RWPE2 (cell line): ENCODE measurements around the gene SLC12A8.
A peak's percentile ranks its signal among the peaks of the same experiment; 100 is the strongest.

Experiments
- ATAC-seq: fragments of 200-7000 bp; cut with Tn5 transposase; 3 replicates; pipeline ENCODE4 v1.9.1; 2021; ENCODE audit warnings: low read depth
- DNase-seq: peaks from one replicate; pipeline ENCODE4 v3.0.0-alpha.2; 2020; ENCODE audit warnings: low spot score
- H3K27ac ChIP-seq: fragments of 450-650 bp; 2 replicates; pipeline ENCODE4 v1.5.1; 2017; ENCODE audit warnings: mild to moderate bottlenecking; ENCODE audit not compliant: poor library complexity, severe bottlenecking
- H3K27me3 ChIP-seq: fragments of 250-450 bp; sonication (Bioruptor Pico); 2 replicates; pipeline ENCODE4 v1.5.1; 2021; ENCODE audit warnings: mild to moderate bottlenecking, moderate library complexity; ENCODE audit not compliant: insufficient read depth, poor library complexity, severe bottlenecking
- H3K36me3 ChIP-seq: fragments of 250-450 bp; sonication (Bioruptor Pico); 2 replicates; pipeline ENCODE4 v1.5.1; 2020; ENCODE audit warnings: low read depth, mild to moderate bottlenecking, moderate library complexity
- H3K4me1 ChIP-seq: fragments of 250-450 bp; sonication (Bioruptor Pico); 2 replicates; pipeline ENCODE4 v1.5.1; 2021; ENCODE audit warnings: mild to moderate bottlenecking, moderate library complexity; ENCODE audit not compliant: insufficient read depth, poor library complexity, severe bottlenecking
- H3K4me3 ChIP-seq: fragments of 250-450 bp; sonication (Bioruptor Pico); 2 replicates; pipeline ENCODE4 v1.5.1; 2021; ENCODE audit warnings: mild to moderate bottlenecking, moderate library complexity; ENCODE audit not compliant: severe bottlenecking
- H3K9me3 ChIP-seq: fragments of 250-450 bp; sonication (Bioruptor Pico); 2 replicates; pipeline ENCODE4 v1.5.1; 2021; ENCODE audit warnings: mild to moderate bottlenecking, moderate library complexity; ENCODE audit not compliant: severe bottlenecking
- CTCF ChIP-seq: fragments of 450-650 bp; IDR thresholded peaks from one replicate; pipeline ENCODE4 v1.5.1; 2017; ENCODE audit warnings: mild to moderate bottlenecking, moderate library complexity; ENCODE audit not compliant: poor library complexity, severe bottlenecking

Gene SLC12A8

GRCh38 chr3:125212091-125212508 is 448 bp downstream of the SLC12A8 start:
- peak overlapping the region; percentile 31 for H3K4me3 ChIP-seq

GRCh38 chr3:125211523-125212090 is 941 bp downstream of the SLC12A8 start:
- Histone ChIP-seq H3K4me1 (no peaks in the 10 kb centered on the region), H3K27ac (no peak overlapping the region), H3K9me3 (no peaks in the 10 kb centered on the region), H3K36me3 (no peaks in the 10 kb centered on the region), H3K4me3 (peak overlapping the region; percentile 31), H3K27me3 (no peaks in the 10 kb centered on the region)
- DNase-seq: no peak
- TF ChIP-seq CTCF: no peak
- ATAC-seq: peak; percentile 35; the same call in 2 of the 3 replicates

More at GRCh38 chr3:125212091-125212508, 448 bp downstream of the SLC12A8 start:
- no peak for DNase-seq
- H3K9me3 ChIP-seq: no peaks in the 10 kb centered on the region
- TF ChIP-seq CTCF: no peak
- H3K27ac ChIP-seq: no peak overlapping the region
- no peaks in the 10 kb centered on the region for H3K27me3 ChIP-seq
- ATAC-seq: peak; percentile 33
- no peaks in the 10 kb centered on the region for H3K4me1 ChIP-seq
- H3K36me3 ChIP-seq: no peaks in the 10 kb centered on the region

- Histone ChIP-seq H3K27me3 (no peaks in the 10 kb centered on the region), H3K27ac (no peak overlapping the region), H3K4me1 (no peaks in the 10 kb centered on the region), H3K4me3 (no peak overlapping the region), H3K36me3 (no peaks in the 10 kb centered on the region), H3K9me3 (no peaks in the 10 kb centered on the region)
- DNase-seq (no peak), ATAC-seq (no peak)
- no peak for TF ChIP-seq CTCF
Observed at GRCh38 chr3:125207949-125208568, 4.5 kb downstream of the SLC12A8 start.

- ATAC-seq: no peak
- no peaks in the 10 kb centered on the region for H3K36me3 ChIP-seq
- H3K9me3 ChIP-seq: no peaks in the 10 kb centered on the region
- H3K27me3 ChIP-seq: no peaks in the 10 kb centered on the region
- H3K4me3 ChIP-seq: no peak overlapping the region
- TF ChIP-seq CTCF: no peak
- no peak for DNase-seq
- H3K27ac ChIP-seq: no peak overlapping the region
- no peaks in the 10 kb centered on the region for H3K4me1 ChIP-seq
Observed at GRCh38 chr3:125207507-125207906, 5.0 kb downstream of the SLC12A8 start.

GRCh38 chr3:125206934-125207333 is 5.6 kb downstream of the SLC12A8 start:
- no peaks in the 10 kb centered on the region for H3K4me1 ChIP-seq
- H3K4me3 ChIP-seq: no peak overlapping the region
- no peak overlapping the region for H3K27ac ChIP-seq
- no peaks in the 10 kb centered on the region for H3K27me3 ChIP-seq
- ATAC-seq: no peak
- no peak for TF ChIP-seq CTCF
- DNase-seq: no peak
- no peaks in the 10 kb centered on the region for H3K36me3 ChIP-seq
- H3K9me3 ChIP-seq: no peaks in the 10 kb centered on the region
